PC-3 (cell line): ENCODE results near the gene KIF25.

ENCODE experiments used
- EZH2phosphoT487 ChIP-seq: fragments of 300-600 bp; sonication (generic); IDR thresholded peaks from 2 replicates; pipeline ENCODE4 v1.6.1; 2018; ENCODE audit warnings: mild to moderate bottlenecking, antibody characterized with exemption, low read length, borderline replicate concordance
- TF ChIP-seq, protein P1 (sequence below): fragments of 300-600 bp; sonication (generic); conservative IDR thresholded peaks from 2 replicates; pipeline ENCODE4 v1.5.1; 2017; ENCODE audit warnings: antibody characterized with exemption, low read depth, mild to moderate bottlenecking, low read length

- TF ChIP-seq, protein P1, sequence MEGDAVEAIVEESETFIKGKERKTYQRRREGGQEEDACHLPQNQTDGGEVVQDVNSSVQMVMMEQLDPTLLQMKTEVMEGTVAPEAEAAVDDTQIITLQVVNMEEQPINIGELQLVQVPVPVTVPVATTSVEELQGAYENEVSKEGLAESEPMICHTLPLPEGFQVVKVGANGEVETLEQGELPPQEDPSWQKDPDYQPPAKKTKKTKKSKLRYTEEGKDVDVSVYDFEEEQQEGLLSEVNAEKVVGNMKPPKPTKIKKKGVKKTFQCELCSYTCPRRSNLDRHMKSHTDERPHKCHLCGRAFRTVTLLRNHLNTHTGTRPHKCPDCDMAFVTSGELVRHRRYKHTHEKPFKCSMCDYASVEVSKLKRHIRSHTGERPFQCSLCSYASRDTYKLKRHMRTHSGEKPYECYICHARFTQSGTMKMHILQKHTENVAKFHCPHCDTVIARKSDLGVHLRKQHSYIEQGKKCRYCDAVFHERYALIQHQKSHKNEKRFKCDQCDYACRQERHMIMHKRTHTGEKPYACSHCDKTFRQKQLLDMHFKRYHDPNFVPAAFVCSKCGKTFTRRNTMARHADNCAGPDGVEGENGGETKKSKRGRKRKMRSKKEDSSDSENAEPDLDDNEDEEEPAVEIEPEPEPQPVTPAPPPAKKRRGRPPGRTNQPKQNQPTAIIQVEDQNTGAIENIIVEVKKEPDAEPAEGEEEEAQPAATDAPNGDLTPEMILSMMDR: no peak
- no peak for TF ChIP-seq EZH2phosphoT487
These were observed 45.5 kb upstream of the KIF25 start for GRCh38 chr6:167951781-167952511.
